ENCODE measurements around the gene FGD5.

The FGD5 gene

DNA sequence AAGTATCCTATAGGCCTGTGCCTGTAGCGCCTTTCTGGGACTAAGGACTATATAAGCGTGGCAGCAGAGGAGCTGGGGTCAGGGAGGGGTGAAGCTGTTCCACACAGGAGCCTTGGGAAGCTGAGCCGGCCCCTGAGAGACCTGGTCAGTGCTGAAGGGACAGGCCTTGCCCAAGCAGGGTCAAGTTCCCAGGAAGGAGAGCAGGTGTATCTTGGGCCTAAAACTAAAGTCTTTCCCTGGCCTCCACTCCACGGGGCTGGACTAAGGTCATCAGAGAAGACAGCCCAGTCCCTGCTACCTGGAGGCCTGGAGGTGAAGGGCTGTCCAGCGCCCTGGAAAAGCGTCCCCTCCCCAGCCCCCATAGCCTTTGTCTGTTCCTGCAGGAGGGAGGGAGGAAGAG lies 104.7 kb downstream of the FGD5 start:
- no peak for DNase-seq (ENCODE audit: low read depth in 2 of 3, low spot score in 2 of 3)

DNA sequence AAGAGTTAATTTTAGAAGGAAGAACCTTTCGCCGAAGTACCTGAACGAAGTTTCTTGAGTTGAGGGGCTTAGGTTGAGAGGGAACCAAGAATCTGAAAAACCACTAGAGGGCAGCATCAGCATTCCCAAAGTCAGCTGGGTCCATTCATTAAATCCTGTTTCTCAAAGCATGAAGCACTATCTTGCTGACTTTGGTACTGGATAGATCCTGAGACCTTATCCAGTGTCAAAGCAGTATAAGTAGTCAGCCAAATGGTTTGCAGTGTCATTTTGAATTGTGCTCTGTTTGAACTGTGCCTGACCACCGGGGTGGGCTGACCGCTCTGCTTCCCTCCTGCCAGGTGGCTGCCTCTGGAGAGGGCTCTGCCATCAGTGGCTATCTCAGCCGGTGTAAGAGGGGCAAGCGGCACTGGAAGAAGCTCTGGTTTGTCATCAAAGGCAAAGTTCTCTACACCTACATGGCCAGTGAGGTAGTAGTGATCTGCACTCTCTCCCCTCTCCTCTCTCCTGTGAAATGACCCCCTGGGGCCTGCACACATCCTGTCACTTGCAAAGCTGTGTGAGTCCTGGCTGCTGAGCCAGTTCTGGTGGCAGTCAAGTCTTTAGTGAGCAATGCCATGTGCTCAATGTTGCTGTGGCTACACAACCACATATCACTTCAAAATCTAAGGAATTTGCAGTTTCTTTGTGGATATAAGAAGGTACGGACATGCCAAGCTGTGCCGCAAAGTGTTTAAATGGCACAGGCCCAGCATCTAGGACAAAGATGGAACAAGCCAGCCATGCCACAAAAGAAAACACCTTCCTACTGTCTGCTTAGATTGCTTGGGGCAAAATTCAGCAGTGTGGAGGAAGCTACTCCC lies 107.2 kb downstream of the FGD5 start:
- DNase-seq (ENCODE audit: low read depth in 2 of 3, low spot score in 2 of 3), result no peak

DNA sequence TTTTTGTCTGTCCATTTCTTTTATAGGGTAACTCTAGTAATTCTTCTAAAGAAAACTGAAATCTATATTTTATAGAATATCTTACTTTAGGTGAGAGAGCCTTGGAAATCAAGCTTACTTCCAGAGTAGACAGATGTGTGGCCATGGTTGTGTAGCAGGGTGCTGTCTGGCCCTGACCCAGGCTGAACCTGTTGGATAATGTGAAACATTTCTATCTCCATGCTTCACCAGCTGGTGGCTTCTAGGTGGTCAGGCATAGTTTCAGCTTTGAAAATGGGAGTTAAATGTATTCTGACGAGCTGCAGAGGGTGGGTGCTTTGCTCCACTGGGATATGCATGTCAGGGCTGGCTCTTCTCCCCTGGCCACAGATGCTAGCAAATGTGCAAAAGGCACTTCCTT lies 107.8 kb downstream of the FGD5 start:
- DNase-seq (ENCODE audit: low read depth in 2 of 3, low spot score in 2 of 3), result no peak

DNA sequence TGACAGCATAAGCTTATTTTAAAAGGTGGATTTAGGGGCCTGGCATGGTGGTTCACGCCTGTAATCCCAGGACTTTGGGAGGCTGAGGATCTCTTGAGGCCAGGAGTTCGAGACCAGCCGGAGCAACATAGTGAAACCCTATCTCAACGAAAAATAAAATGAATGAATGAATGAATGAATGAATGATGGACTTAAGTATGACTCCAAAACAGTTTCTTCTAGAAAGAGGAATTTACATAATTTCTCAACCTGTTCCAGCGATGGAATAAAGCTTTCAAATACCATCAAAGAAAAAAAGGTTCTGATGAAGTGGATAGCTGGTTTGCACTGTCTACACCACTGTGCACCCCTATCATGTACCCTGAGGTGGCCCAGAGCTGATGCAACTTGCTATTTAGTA lies 108.5 kb downstream of the FGD5 start:
- DNase-seq (ENCODE audit: low read depth in 2 of 3, low spot score in 2 of 3), result no peak

DNA sequence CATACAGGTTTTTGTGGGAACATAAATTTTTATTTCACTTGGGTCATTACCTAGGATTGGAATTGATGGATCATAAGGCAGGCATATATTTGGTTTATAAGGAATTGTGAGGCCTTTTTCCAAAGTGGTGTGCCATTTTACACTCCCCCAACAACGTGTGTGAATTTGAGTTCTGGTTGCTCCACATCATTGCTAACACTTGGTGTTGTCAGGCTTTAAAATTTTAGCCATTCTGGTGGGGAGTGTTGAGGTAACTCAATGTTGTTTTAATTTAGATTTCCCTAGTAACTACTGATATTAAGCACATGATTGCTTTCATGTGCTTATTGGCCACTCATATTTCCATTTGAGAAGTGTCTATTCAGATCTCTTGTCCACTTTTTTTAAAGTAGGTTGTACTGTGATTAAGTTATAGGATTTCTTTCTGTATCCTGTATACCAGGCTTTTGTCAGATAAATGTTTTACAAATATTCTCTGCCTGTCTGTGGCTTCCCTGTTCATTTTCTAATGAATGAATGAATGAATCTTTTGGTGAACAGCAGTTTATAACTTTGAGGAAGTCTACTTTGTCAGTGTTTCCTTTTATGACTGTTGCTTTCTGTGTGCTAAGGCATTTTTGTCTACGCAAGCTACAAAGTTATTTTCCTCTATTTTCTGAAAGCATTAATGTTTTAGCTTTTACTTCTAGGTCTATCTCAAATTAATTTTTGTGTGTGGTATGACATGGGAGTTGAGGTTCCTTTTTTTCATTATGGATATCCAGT lies 110.7 kb downstream of the FGD5 start:
- DNase-seq (ENCODE audit: low read depth in 2 of 3, low spot score in 2 of 3), result no peak

DNA sequence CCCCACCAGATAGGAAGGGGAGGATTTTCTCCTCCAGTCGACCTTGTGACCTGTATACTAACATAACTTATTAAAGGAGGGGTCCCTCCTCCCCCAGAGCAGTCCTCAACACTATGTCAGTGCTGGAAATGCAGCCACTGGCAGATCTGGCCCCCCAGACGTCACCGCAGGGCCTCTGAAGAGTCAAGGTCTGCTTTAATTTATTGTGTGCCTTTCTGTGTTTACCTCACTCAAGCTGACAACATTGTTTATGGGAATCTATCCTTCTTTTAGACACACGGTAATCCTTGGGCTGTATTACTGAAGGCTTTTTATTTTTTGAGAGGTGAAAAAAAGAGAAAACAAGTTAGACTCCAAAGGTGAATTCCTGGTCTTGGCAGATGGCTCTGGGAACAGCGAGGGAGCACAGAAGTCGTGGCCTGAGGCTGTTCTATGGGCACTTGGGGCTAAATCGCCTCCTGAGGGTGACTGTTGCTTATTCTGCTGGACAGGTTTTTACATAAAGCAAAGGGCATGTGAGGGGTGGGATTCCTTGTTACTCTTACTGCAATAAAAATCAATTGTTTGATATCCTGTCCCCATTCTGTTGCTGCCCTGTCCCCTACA lies 115.2 kb downstream of the FGD5 start:
- no peak for DNase-seq (ENCODE audit: low read depth in 2 of 3, low spot score in 2 of 3)

DNA sequence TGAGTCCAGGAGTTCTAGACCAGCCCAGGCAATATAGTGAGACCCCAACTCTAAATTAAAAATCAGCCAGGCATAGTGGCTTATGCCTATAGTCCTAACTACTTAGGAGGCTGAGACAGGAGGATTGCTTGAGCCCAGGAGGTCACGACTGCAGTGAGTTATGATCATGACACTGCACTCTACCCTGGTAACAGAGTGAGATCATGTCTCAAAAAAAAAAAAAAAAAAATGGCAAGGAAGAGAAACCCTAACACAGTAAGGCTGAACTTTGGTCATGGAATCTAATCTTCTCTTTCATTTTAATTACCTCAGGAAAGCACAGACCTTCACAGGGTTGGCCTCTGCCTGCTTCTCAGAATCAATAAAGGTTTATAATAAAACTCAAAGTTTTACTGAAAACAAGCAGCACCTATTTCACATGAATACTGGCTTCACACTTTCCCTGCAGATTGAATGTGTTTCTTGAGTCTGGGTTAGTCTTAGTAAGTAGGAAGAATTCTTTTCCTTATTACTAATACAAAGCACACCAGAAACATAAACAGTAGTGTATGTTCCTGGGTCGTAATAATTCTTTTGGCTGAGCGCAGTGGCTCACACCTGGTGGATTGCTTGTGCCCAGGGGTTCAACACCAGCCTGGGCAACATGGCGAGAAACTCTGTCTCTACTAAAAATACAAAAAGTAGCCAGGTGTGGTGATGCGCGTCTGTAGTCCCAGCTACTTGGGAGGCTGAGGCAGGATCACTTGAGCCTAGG lies 117.0 kb downstream of the FGD5 start:
- DNase-seq (ENCODE audit: low read depth in 2 of 3, low spot score in 2 of 3), result no peak

DNA sequence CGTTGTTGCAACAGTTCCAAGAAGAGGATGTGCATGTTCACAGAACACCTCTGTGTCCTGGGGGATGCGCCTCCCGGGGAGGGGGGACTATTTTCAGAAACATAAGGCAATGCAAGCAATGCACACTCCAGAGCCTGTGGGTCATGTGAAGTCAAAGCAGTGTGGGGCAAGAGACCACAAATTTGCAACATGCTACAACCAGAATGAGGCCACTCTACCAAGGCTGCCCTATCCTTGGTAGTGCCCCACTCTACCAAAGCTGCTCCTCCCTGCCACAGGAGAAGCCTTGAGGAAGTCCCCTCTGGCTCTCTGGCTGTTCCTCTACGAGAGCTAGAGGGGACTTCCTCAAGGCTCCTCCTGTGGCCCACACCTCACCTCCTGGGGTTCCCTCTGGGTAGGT lies 120.2 kb downstream of the FGD5 start:
- no peak for DNase-seq (ENCODE audit: low read depth in 2 of 3, low spot score in 2 of 3)

DNA sequence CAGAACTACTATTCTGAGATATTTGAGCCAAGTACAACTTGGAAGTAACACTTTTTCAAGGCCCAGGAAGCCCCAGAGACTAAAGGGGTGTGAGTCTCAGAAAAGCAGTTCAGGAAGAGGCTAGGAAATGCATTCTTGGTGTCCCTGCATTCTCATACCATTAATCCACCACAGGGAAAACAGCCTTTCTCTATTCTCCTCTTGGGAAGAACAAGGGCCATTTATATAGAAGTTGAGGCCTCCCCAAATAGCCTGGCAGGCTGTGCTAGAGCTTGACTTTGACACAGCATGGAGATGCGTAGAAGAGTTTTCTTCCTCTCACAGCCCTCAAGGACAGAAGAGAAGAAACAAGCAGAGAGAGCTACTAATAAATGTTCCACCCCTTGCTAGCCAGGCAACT lies 123.1 kb downstream of the FGD5 start:
- no peak for DNase-seq (ENCODE audit: low read depth in 2 of 3, low spot score in 2 of 3)

DNA sequence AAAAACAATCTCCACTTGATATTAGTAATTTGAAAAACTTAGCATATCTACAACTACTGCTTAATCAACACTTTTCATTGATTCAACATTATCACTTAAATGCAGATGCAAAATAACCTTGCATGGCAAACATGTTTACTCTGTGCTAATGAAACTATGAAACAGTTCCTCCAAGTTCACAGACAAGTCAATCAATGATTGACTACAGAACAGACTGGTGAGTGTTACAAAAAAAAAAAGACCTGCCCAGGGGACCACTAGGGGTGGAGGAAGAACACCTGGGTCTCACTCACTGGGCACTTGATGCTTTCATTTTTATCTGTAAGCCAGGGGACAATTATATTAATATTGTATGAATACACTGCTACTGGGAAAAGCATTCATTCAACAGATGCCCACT lies 124.3 kb downstream of the FGD5 start:
- DNase-seq (ENCODE audit: low read depth in 2 of 3, low spot score in 2 of 3), result no peak

DNA sequence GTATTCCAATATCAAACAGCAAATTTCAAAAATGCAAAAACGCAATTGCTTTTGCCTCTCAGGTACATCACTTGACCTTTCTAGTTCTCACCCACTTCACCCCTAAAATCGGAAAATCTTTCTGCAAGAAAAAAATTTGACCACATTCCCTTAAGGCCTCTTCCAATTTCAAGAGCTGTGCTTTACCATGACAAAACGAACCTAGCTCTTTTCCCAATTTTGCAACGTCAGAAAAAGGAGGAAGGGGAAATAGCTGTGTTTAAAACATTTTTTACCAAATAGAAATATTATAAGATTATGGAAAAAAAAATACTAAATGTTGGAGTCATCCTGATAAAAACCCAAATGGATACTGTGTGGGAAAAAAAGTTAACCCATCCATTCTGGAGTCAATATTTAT lies 127.5 kb downstream of the FGD5 start:
- no peak for DNase-seq (ENCODE audit: low read depth in 2 of 3, low spot score in 2 of 3)

DNA sequence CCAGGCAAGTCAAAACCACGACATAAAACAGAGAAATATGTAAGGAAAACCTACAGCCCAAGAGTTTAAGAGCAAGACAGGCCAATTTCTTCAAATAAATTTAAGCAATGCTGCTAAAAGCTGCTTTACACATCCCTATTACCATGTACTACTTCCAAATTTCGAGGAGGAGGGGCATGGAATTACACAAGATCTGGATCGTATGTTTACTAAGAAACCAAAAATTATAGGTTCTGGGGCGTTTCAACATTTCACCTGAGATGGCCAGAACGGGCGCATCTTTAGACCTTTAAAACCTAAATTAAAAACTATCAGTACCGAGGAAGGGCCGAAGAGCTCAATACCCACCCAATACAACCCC lies 128.0 kb downstream of the FGD5 start:
- DNase-seq (ENCODE audit: low read depth in 2 of 3, low spot score in 2 of 3), result no peak

DNA sequence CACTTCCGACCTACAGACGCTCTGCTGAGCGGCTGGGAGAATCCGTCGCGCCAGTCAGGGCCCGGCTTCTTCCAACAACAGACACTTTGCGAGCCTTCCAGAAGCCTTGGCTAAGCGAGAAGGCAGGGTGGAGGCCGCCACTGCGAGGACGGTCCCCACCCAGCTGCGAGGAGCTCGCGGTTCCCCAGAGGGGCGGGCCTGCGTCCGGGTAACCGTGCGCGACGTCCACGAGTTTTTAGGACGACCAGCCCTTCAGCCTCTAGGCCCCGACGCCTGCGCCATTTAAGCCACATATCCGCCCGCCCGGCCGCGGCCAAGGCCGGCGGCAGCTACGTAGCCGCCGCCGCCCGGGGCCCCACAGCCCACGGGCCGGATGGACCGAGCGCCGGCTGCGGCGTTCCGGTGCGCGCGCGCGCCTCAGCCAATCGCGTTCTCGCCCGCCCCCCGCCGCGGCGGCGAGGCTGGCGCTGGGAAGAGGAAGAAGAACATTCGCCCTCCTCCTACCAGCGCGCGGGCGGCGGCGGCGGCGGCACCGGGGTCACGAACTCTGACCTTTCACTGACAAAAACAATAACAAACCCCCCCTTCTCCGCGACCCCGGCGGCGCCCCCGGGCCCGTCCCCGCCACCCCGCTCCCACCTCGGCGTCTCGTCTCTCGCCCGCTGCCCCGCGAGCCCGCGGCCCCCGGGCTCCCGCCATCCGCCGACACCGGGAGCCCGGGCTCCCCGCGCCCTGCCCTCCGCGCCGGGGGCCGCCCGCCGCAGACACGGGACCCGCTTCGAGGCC lies 128.5 kb downstream of the FGD5 start, which contains the start of gene NR2C2:
Gene NR2C2, plus strand, starts transcription at position 484 of the 786 bp plus-strand sequence. CDS start 56,332 bp downstream, outside the sequence.
- peak; percentile 61 to 80 (median 77) for DNase-seq (ENCODE audit: low read depth in 2 of 3, low spot score in 2 of 3)

DNA sequence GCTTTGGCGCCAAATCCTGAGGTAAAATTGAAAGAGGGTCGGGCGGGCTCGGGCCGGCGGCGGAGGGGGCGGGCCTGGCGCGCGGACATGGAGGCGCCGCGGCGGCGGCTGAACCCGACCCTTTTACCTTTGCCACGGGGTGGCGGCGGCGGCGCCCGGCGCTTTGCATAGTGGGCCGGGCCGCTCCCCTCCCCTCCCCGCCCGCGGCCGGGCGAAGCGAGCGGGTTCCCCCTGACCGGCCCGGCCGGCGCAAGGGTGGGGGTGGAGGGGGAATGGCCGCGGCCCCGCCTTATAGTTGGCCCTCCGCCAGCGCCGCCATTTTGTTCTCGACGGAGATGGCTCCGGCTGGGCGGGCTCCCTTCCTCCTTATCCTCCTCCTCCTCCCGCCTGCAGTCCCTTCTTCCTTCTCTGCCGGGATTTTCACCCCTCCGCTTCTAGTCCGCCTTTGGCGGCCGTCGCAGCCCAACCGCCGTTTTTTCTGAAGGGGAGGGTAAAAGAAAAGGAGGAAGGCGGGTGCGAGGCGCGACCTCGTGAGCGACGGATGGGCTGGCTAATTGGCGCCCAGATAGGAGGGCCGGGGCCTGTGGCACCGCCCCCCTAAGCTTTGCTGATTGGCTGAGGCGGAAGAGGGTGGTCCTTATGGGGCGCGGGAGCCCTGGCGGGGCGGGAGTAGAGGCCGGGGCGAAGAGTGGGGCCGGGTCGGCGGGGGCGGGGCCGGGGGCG lies 129.3 kb downstream of the FGD5 start:
- DNase-seq (ENCODE audit: low read depth in 2 of 3, low spot score in 2 of 3), result peak; percentile 86 to 97 (median 88)

DNA sequence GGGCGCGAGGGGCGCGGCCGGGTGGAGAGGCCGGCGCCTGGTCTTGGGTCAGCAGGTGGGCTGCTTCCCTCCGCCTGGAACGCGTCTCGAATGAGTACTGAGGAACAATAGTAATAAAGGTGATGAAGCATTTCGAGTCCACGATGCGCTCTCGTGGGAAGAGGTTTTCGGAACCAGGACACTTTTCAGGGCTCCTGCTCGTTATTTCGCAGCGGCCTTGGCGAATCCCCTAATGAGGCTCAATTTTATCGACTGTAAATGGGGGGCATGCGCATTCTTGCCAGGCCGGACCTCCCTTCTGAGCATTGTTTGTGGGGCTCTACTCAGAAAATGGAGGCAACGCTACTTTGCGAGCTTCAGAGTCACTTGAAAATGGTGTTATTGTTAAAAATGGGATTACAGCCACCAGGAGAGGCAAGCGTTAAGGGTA lies 129.9 kb downstream of the FGD5 start:
- DNase-seq (ENCODE audit: low read depth in 2 of 3, low spot score in 2 of 3), result no peak

DNA sequence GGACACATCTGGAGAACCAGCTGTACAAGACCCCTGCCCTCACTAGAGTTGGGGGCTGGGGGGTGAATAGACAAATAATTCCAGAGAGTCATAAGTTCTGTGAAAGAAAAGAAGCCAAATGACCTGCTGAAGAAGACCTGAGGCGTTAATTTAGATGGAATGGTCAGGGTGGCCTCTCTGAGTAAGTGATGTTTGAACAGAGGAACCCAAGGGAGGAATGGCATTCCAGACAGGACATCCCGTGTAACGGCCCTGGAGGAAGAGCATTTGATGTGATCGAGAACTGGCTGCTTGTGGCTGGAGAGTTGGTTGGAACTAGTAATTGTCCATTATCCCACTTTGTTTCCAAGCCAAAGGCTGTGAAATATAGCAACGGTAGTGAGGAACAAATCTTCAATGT lies 130.4 kb downstream of the FGD5 start:
- DNase-seq (ENCODE audit: low read depth in 2 of 3, low spot score in 2 of 3), result no peak

DNA sequence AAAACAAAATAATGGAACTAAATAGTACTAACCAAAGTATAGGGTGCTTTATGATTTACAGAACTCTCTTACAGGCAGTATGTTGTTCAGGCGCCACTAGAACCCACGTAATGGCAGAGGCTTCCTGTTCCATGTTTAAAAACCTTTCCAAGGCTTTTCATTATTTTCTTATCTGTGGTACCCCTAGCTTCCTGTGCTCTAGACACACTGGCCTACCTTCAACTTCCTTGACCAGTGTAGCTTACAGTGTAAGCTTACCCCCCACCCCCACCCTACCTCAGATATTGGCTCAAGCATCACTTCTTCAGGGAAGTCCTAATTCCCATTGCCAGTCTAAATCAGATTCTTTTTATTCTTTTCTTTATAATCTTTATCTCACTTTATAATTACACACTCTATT lies 131.5 kb downstream of the FGD5 start:
- no peak for DNase-seq (ENCODE audit: low read depth in 2 of 3, low spot score in 2 of 3)

DNA sequence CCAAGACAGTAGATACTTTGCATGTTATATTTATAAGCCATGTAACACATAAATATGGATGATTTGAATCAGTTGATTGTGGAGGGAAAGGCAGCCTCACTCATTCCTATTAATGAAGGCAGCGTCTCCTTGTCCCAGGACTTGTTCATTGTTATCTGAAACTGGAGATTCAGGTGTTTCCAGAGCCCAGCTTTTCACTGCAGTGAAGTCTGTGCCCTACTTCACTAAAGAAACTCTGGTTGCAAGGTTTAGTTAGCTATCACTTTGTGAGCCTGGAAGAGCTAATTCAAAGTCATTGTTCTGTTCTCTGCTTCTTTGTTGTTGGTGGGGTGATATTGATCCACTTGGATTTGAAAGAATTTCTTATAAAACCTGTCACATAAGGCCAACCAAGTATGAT lies 138.4 kb downstream of the FGD5 start:
- DNase-seq (ENCODE audit: low read depth in 2 of 3, low spot score in 2 of 3), result no peak

DNA sequence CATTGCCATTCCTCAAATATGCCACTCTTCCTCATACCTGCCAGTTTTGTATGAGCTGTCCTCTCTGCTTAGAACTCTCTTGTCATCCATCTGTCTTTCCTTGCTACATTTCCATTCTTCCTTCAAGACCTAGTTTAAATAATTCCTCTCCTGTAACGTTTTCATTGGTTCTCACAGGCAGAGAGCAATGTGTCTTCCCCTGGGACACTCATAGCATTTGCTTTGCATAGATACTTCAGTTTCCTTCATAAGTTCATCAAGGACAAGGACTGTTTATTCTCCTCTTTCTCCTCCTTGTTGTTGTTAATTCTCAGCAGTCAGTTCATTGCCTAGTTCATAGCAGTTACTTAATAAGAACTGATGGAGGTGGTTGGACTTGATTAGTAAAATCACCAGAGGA lies 139.2 kb downstream of the FGD5 start:
- DNase-seq (ENCODE audit: low read depth in 2 of 3, low spot score in 2 of 3), result no peak

All from activated CD8-positive, alpha-beta memory T cell treated with anti-CD3 and anti-CD28 coated beads for 48 hours (primary cell).